ENCODE data around the gene ARMC5.

DNA sequence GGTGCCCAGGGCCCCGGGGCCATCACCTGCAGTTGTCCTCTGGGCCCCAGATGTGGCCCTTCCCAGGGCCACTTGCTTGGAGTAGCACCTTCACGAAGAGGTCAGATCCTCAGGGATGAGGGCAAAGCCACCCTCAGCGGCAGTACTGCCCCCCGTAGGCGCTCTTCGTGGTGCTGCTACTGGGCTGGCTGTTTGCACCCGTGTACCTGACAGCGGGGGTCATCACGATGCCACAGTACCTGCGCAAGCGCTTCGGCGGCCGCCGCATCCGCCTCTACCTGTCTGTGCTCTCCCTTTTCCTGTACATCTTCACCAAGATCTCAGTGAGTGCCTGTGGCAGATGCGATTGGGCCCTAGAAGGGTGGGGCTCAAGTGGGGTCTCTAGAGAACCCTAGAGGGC is 26.3 kb downstream of the ARMC5 start:
- TF ChIP-seq CTCF (IDR thresholded peaks at IDR 0.05; ENCODE audit: poor library complexity, severe bottlenecking) (no peak), TAF1 (IDR thresholded peaks at IDR 0.05; ENCODE audit: low read depth) (no peak), EZH2 (IDR thresholded peaks at IDR 0.05; ENCODE audit: borderline replicate concordance, insufficient read depth, low read length, poor library complexity, severe bottlenecking) (no peak), RAD21 (conservative IDR thresholded peaks at IDR 0.05) (no peak), POLR2AphosphoS5 (IDR thresholded peaks at IDR 0.05) (no peak), MXI1 (conservative IDR thresholded peaks at IDR 0.05; ENCODE audit: poor library complexity, severe bottlenecking) (no peak), EP300 (conservative IDR thresholded peaks at IDR 0.05; ENCODE audit: poor library complexity, severe bottlenecking) (no peak), SMC3 (conservative IDR thresholded peaks at IDR 0.05; ENCODE audit: poor library complexity) (no peak)

All from neural cell (in vitro differentiated cells).